ENCODE results near the gene SLC11A2.

DNA sequence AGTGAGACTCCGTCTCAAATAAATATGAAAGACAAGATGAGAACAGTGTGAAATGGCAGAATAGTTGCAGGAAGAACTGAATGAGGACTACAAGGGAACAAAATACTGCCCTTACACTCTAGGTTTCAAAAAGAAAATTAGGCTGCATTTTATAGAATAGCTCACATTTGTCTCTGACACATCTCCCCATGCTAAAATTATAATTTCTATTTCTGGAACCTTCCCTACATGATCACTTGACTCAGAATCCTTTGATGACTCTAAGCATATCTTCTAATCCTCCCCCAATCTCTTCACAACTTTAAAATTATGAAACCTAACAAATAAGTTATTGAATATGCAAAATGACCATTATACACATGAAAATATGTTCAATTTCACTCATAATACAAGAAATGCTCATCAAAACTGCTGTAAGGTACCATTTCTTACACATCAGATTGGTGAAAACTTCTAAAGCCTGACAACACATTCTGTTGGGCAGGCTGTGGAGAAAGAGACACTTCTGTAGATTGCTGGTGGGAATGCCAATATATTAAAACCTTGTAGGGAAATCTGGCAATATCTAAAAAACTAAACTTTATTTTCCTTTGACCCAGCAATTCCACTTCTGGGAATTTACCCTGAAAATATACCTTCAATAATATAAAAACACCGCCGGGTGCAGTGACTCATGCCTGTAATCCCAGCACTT is 78.1 kb downstream of the SLC11A2 start:
- TF ChIP-seq, protein P1, sequence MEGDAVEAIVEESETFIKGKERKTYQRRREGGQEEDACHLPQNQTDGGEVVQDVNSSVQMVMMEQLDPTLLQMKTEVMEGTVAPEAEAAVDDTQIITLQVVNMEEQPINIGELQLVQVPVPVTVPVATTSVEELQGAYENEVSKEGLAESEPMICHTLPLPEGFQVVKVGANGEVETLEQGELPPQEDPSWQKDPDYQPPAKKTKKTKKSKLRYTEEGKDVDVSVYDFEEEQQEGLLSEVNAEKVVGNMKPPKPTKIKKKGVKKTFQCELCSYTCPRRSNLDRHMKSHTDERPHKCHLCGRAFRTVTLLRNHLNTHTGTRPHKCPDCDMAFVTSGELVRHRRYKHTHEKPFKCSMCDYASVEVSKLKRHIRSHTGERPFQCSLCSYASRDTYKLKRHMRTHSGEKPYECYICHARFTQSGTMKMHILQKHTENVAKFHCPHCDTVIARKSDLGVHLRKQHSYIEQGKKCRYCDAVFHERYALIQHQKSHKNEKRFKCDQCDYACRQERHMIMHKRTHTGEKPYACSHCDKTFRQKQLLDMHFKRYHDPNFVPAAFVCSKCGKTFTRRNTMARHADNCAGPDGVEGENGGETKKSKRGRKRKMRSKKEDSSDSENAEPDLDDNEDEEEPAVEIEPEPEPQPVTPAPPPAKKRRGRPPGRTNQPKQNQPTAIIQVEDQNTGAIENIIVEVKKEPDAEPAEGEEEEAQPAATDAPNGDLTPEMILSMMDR (IDR thresholded peaks at IDR 0.05): no peak
- no peak for TF ChIP-seq POLR2A (IDR thresholded peaks at IDR 0.05)
